Forelimb muscle (tissue), 1 donor: ENCODE data around the gene HSD17B11. TPM values are rescaled to one million over a fixed set of nuclear protein-coding genes. Genes with fewer than 3 reads are reported as not detected.
"Not testable (repeated sequence)": the region's sequence is repeated elsewhere in the genome, so short reads cannot be mapped to it uniquely, and the experiment has no call there.

ENCODE experiments used
- DNase-seq: peaks from one replicate; pipeline ENCODE4 v3.0.0-alpha.2; 2013; ENCODE audit warnings: low read depth
- polyA plus RNA-seq: library from polyadenylated mRNA; unstranded; fragments of 120-200 nt; gene quantifications from one replicate; pipeline ENCODE4 v1.2.1, GENCODE V29; 2013; ENCODE audit not compliant: insufficient read length

Gene HSD17B11
- polyA plus RNA-seq, 1 donor, result 18.7 TPM

DNA sequence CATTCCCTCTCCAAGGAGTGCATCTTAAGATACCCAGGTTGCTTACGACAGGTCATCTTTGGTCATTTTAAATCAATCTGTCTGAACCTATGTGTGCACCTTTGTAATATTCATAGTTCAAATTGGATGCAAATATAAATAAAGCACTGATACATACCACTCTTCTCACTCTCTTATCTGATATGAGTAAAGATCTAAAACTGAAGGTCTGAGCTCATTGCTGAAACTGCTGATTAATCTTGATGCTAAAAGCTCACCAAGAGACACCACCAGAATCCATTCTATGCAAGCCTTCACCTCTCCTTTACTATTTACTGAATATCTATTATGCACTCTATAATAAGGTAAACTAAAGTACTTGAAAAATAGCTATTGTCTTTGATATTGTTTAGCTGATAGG is 84.9 kb downstream of the HSD17B11 start:
- DNase-seq, result no peak

DNA sequence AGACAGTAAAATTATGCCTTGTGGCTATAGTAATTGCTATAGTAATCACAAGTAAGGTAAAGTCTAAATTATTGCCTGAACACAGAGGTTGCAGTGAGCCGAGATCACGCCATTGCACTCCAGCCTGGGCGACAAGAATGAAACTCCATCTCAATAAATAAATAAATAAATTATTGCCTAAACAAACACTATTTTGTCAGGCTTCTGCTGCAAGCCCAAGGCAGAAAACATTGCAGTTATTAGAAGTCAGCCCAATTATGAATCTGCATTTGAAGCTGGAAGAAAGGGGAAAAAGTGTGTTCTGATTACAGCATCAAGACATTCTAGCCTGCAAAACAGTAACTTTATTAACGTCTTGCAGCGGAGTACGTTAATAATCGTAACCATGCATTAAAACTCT is 85.4 kb downstream of the HSD17B11 start:
- DNase-seq, result no peak

DNA sequence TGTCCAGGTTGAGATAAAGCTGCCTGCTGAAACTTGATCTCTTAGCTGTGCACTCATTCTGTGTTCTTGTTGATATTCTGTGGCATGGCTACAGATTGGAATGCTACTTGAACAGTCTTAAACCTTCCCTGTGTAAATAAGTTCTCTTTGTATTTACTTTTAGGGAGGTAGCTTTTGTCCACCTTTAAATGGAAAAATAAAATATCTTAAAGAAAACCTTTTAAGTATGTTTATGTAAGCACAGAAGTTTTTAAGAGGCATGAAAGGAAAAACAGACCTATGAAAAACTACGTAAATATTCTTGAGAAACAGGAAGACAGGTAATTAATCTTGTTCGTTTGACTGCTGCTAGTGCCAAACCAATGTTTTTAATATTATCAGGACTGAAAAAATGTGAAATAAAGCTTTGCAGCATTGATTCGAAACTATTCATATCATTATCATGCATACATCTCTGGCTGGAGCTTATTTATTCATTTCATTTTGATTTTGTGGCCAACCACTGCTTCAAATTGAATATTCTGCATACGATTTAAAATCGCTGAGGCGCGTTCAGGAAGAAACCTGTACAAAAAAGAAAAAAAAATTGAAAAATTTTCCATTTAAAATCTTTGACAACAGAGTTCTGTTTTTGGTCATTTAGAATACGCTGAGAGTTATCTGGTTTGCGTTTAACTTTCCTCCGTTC is 86.1 kb downstream of the HSD17B11 start:
- no peak for DNase-seq

DNA sequence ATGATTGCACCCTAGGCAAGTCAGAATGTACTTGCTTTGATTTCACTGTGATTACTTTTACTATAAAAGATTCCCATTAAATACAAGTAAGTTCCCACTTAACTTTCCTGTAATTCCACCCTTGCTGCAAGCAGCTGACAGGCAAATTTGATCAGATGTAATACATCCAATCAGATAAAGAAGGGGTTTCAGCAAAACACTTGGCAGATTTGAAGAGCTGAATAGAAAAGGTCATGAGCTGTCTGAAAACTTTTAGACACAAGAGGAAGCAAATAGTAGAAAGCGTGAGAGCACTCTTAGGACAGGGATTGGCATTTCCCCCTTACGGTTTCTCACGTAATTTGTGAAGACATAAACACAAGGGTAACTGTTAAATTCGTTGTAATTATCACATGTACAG is 91.1 kb downstream of the HSD17B11 start:
- no peak for DNase-seq

DNA sequence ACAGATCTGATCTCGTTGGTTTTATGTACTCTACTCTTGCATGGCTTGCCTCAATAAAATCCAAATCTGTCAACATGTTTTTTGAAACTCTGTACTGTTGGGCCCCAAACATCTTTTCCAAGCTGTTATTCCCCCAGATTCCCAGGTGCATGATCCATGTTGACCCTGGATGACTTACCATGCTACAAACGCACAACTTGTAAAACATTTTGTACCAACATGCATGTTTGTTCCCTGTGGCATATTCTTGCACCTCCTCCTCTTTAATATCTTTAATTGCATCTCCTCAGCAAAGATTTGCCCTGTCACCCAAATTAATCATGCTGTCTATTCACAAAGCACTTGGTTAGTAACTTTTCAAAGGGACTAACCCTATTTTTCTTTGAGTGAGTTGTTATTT is 92.6 kb downstream of the HSD17B11 start:
- DNase-seq, result no peak

DNA sequence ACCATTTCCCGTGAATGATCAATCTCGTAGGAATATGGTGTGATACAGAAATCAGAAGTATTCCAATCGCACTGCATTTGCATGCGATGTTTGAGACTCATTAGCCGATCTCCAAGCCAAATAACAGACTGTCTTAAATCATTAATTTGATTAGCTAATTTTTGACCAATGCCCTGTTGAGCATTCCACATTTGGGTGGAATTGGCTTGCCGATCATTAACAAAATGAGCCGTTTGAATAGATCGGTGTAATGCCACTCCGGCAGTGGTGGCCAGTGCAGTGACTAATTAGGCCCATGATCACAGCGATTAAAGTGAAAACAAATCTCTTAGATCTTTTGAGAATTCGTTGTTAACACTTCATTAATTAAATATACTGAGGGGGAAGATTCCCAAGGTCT is 96.1 kb downstream of the HSD17B11 start:
- not testable (repeated sequence) for DNase-seq

DNA sequence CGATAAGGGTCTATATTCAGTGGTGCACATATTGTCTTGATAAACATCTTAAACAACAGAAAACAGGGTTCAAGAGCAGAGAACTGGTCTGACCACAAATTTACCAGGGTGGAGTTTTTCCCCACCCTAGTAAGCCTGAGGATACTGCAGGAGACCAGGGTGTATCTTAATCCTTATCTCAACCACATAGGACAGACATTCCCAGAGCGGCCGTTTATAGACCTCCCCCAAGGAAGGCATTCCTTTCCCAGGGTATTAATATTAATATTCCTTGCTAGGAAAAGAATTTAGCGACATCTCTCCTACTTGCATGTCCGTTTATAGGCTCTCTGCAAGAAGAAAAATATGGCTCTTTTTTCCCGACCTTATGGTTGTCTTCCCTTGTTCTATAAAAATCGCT is 97.1 kb downstream of the HSD17B11 start:
- not testable (repeated sequence) for DNase-seq

DNA sequence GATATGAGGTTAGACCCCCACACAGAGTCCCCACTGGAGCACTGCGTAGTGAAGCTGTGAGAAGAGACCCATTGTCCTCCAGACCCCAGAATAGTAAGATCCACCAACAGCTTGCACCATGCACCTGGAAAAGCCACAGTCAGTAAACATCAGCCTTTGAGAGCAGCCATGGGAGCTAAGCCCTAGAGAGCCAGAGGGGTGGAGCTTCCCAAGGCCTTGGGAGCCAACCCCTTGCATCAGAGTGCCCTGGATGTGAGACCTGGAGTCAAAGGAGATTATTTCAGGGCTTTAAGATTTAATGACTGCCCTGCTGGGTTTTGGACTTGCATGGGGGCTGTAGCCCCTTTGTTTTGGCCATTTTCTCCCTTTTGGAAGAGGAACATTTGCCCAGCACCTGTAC is 104.0 kb downstream of the HSD17B11 start:
- no peak for DNase-seq

Other genes with a start within 250 kb of the HSD17B11 start
- 10.0 TPM for gene KLHL8, start 170.6 kb downstream of the HSD17B11 start, polyA plus RNA-seq
- gene HSD17B13, start 68.3 kb downstream of the HSD17B11 start, polyA plus RNA-seq, result 0.18 TPM
- gene NUDT9, start 31.4 kb upstream of the HSD17B11 start, polyA plus RNA-seq, result 25.3 TPM
- gene SPARCL1, start 138.2 kb upstream of the HSD17B11 start, polyA plus RNA-seq, result 224 TPM
- gene DSPP, start 217.3 kb upstream of the HSD17B11 start, polyA plus RNA-seq, result 0.04 TPM